KOPT-K1 (cell line): ENCODE measurements around the gene ETV7.

Experiments
- H3K27ac ChIP-seq: fragments of 200-600 bp; sonication (generic); 2 replicates; pipeline ENCODE4 v1.5.1; 2016; ENCODE audit warnings: antibody characterized with exemption, mild to moderate bottlenecking, low read depth, low read length; ENCODE audit not compliant: poor library complexity, severe bottlenecking
- H3K36me3 ChIP-seq: fragments of 200-600 bp; sonication (generic); 2 replicates; pipeline ENCODE4 v1.5.1; 2017; ENCODE audit warnings: antibody characterized with exemption, mild to moderate bottlenecking, low read length, moderate library complexity; ENCODE audit not compliant: insufficient read depth
- H3K9me3 ChIP-seq: fragments of 200-600 bp; sonication (generic); 2 replicates; pipeline ENCODE4 v1.5.1; 2017; ENCODE audit warnings: antibody characterized with exemption, low read length, mild to moderate bottlenecking; ENCODE audit not compliant: insufficient read depth, poor library complexity, severe bottlenecking

The ETV7 gene

DNA sequence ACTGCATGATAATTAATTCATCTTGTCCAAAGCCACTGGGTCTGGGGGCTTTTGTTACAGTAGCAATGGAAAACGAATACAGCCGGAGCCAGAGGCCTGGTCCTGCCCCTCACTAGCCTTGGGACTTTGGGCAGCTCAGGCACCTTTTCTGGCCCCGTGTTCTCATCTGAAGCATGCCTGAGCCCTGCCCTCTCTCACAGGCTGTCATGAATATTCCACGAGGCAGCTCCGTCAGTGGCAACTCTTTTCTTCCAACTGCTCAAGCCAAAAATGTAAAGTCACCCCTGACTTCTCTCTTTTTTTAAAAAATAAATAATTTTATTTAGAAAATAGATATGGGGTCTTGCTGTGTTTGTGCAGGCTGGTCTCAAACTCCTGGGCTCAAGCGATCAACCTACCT, 56.1 kb downstream of the ETV7 start:
- no peaks in the 10 kb centered on the region for H3K9me3 ChIP-seq
- H3K27ac ChIP-seq, result no peak overlapping the region
- H3K36me3 ChIP-seq, result no peaks in the 10 kb centered on the region

DNA sequence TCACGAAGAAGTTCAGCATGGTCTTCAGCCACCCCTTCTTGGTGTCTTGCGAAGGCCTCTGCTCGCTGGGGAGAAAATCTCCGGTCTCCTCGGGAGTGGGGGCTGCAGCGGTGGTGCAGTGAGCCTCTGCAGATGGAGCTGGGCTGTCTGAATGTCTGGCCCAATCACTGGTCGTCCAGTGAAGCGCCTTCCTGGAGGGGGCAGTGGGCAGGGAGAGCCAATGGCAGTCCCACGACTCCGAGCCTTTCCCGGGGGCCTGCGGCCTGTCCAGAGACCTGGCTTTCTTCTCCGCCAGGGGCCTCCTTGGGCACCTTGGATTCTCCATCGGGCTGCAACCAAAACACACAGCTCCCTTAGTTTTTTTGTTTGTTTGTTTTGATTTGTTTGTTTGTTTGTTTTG, 57.1 kb downstream of the ETV7 start:
- Histone ChIP-seq H3K27ac (no peak overlapping the region), H3K36me3 (no peaks in the 10 kb centered on the region), H3K9me3 (no peaks in the 10 kb centered on the region)

DNA sequence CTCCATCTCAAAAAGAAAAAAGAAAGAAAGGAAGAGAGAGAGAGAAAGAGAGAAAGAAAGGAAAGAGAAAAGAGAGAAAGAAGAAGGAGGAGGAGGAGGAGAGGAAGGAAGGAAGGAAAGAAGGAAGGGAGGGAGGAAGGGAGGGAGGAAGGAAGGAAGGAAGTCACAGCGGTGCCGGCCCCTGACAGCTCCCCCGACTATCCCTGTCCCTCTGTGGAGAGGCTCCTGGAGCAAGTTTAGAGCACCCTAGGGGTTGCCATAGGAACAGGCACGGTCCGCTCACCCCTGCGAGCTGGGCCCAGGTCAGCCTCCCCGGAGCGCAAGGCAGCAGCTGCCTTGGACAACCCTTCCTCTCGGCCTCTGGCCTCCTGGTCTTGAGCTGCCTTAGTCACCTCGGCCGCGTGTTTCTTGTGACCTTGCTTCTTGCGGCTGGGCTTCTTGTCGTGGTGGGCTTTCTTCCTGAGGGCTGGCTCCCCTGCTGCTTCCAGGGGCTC, 57.6 kb downstream of the ETV7 start:
- Histone ChIP-seq H3K27ac (no peak overlapping the region), H3K9me3 (no peaks in the 10 kb centered on the region), H3K36me3 (no peaks in the 10 kb centered on the region)

DNA sequence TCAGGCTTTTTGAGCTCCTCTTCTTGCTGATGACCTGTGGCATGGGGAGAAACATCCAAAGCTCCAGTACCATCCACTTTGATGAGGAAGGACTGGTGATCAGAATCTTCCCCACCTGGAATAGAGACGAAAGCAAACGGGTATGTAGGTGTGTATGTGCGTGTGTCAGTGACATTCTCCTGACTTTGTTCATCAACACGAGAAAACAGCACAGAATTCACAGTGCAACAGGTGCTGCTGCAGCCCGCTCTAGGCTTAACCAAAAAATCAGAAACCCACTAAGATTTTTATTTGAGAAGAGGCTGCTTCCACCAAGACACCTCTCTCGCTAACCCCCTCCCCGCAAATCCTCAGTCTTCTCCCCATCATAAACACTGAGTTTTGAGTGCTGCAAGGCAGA, 58.9 kb downstream of the ETV7 start:
- Histone ChIP-seq H3K27ac (no peak overlapping the region), H3K9me3 (no peaks in the 10 kb centered on the region), H3K36me3 (no peaks in the 10 kb centered on the region)

DNA sequence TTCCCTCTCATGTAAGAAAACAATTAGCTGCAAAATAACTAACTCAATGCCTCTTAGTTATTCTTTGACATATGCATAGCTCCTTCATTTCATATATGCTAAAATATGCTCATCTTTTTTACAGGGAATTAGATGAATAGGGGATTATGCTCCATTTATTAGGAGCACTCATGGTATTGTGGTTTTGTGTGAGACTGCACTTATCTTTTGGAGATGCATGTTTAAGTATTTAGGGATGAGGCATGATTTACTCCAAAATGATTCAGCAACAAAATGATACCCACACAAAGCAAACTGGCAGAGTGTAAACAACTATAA, 59.6 kb downstream of the ETV7 start:
- Histone ChIP-seq H3K36me3 (no peaks in the 10 kb centered on the region), H3K27ac (no peak overlapping the region), H3K9me3 (no peaks in the 10 kb centered on the region)

DNA sequence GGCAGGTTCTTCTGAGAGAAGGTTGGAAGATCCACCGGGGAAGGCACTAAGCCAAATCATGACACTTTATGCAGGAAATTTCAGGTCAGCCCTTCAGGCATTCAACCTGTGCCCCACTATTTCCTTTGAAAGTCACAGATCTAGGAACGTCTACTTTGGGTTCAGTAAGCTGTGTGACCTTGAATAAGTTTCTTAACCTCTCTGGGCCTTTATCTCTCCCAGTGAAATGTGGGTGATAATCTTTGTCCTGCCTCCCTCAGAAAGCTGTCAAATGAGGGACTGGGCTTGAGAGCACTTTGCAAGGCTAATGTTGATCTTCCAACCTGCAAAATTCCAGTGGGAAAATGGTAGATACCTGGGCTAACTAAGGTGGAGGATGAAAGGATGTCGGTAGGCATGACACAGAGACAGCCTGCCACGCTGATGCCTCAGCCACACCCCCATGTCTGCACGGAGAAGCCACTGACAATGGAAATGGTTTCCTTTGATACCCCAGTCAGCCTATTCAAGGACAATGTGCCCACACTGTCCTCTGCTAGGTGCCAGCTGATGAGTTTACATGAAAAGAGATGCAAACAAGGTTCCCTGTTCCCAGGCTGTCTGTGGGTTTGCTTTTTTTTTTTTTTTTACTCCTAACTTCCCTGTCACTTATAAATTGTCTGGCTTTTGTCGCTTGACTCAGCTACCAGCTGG, 60.1 kb downstream of the ETV7 start:
- Histone ChIP-seq H3K36me3 (no peaks in the 10 kb centered on the region), H3K27ac (no peak overlapping the region), H3K9me3 (no peaks in the 10 kb centered on the region)

DNA sequence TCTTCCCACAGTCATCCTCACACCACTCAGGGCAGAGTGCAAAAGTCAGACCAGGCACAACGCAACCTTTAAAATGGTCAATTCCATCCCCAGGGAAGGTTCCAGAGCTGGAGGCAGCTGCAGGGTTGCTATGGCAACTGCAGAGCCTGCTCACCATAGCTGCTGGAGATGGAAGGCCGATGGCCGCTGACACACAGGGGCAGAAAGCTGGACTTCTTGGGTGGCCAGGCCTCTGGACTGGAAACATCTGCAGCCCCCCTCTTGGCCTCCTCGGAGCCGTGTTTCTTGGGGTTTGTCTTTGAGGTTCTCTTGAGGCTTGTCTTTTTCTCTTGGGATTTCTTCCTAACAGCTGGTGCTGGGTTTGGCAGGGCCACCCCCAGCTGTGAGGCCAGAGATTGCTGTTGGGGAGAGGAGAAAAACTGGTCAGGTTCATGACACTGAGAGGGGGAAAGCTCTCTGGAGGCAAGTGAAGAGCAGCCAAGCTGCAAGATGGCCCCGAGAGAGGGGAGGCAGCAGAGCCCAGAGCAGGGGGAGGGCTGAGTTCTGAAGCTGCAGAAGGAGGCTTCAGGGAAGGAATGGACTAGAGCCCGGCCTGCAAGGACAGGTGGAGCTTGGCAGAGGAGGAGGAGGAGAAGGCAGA, 61.0 kb downstream of the ETV7 start:
- H3K27ac ChIP-seq, result no peak overlapping the region
- H3K36me3 ChIP-seq, result no peaks in the 10 kb centered on the region
- no peaks in the 10 kb centered on the region for H3K9me3 ChIP-seq

DNA sequence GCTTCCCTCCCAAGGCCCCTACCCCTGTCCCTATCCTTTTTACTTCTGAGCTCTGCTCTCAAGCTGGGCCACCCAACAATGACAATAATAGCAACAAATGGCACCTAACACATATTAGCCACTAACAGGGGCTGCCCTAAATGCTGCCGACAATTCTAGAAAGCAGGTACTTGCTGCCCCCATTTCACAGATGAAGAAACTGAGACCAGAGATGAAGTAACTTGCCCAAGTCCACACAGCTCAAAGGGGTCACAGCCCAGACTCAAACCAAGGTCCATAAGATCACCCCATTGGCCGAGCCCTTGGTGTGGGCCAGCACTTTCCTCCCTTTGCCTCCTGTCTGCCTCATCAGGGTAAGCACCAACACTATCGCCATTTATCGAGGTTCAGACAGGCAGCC, 62.8 kb downstream of the ETV7 start:
- Histone ChIP-seq H3K9me3 (no peaks in the 10 kb centered on the region), H3K36me3 (no peaks in the 10 kb centered on the region), H3K27ac (no peak overlapping the region)

DNA sequence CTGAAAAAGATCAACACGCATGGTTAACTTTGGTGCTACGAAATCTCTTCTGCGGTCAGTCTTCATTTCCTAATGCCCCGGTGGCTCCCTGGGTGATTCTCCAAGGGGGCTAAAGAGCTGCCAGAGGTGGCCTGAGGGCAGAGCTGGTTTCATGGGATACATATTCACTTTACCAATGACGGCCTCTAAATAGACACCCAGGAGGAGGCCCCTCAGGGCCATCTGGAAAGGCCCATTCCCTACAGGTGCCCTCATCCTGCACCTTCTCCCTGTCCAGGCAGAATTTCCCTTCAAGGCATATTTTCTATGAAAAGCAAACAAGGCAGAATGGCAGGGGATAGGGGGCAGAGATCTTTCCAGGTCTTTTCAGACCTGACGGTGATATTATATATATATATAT, 63.3 kb downstream of the ETV7 start:
- H3K27ac ChIP-seq, result no peak overlapping the region
- no peaks in the 10 kb centered on the region for H3K36me3 ChIP-seq

DNA sequence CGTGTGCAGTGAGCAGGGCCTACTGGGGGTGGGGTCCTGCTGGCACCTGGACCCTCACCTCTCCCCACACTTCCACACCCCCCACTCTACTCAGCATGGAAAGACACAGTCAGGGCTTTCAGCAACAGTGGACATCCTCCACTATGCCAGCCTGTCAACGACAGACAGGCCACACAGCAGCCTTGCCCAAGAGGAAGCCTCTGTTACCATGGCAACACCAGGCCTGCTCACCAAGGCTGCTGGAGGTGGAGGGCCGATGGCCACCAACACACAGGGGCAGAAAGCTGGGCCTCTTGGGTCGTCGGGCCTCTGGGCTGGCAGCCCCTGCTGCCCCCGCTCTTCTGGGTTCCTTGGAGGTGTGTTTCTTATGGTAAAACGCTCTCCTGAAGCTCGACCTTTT, 64.4 kb downstream of the ETV7 start:
- Histone ChIP-seq H3K36me3 (no peaks in the 10 kb centered on the region), H3K27ac (no peak overlapping the region), H3K9me3 (no peaks in the 10 kb centered on the region)

More for the DNA sequence above, 63.3 kb downstream of the ETV7 start:
- H3K9me3 ChIP-seq, result no peaks in the 10 kb centered on the region

DNA sequence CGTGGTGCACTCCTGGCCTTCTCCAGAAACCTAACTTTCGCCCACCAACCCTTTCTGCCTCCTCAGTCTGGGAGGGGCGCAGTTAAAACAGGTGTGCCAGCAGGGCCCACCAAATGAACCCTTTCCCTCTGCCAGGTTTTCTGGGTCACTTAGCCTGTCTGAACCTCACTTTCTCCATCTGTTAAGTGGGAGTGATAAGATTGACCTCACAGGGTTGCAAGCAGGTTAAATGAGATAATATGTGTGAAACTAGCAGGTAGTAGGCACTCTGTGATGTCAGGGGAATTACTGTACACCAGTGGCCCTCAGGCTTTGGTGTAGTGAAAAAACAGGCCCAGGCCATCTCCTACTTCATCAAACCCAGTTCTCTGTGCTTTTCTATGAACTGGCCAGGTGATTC, 64.9 kb downstream of the ETV7 start:
- Histone ChIP-seq H3K9me3 (no peaks in the 10 kb centered on the region), H3K27ac (no peak overlapping the region)

DNA sequence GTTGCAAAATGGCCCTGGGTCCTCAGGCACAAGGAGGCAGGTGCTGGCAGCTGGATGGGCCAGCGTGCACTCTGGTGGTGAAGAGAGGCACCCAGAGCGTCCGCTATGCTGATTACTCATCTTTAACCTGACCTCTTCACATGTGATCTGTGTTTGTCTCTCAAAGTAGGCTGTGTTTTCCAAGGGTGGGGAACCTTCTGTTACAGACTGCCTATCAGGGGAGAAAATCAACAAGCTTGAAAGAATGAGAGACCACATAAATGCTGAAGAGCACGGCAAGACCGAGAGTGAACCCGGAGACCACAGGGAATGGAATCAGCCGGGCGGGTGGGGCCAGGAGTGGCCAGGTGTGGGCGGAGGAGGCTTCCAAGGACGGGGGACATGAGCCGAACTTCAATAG, 67.0 kb downstream of the ETV7 start:
- no peak overlapping the region for H3K27ac ChIP-seq

More for the DNA sequence above, 64.9 kb downstream of the ETV7 start:
- no peaks in the 10 kb centered on the region for H3K36me3 ChIP-seq

DNA sequence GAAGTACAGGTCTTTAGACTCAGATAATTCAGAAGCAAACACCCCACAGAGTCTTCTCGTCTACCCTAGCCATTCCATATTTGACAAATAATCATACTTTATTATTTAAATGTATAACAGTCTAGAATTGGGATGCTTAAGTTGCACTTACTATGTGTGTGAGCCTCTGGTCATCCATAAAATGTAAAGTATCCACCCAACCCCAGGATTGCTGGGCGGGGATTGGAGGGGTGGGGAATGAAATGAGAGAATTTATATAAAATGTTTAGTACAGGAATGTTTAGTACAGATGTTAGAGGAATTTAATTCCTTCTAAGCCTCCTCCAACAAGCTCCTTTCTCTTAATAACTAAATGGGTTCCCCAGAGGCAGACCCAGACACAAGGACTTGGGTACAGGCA, 67.6 kb downstream of the ETV7 start:
- Histone ChIP-seq H3K36me3 (no peaks in the 10 kb centered on the region), H3K9me3 (no peaks in the 10 kb centered on the region), H3K27ac (no peak overlapping the region)

More for the DNA sequence above, 67.0 kb downstream of the ETV7 start:
- Histone ChIP-seq H3K36me3 (no peaks in the 10 kb centered on the region), H3K9me3 (no peaks in the 10 kb centered on the region)

DNA sequence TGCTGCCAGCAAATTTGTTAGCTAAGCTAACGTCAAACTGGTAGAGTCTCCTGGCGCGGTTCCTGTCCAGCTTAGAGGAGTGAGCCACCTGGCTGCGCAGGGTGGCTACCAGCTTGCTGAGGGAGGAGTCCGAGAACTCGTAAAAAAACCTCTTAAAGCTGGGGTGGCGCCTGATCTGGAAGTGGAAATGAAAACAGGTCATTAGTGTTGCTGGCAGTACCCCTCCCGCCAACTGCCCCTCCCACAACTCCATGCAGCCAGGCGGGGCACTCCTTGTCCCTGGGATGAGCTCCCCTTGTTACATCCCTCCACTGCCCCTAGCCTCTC, 68.1 kb downstream of the ETV7 start:
- Histone ChIP-seq H3K9me3 (no peaks in the 10 kb centered on the region), H3K27ac (no peak overlapping the region), H3K36me3 (no peaks in the 10 kb centered on the region)

DNA sequence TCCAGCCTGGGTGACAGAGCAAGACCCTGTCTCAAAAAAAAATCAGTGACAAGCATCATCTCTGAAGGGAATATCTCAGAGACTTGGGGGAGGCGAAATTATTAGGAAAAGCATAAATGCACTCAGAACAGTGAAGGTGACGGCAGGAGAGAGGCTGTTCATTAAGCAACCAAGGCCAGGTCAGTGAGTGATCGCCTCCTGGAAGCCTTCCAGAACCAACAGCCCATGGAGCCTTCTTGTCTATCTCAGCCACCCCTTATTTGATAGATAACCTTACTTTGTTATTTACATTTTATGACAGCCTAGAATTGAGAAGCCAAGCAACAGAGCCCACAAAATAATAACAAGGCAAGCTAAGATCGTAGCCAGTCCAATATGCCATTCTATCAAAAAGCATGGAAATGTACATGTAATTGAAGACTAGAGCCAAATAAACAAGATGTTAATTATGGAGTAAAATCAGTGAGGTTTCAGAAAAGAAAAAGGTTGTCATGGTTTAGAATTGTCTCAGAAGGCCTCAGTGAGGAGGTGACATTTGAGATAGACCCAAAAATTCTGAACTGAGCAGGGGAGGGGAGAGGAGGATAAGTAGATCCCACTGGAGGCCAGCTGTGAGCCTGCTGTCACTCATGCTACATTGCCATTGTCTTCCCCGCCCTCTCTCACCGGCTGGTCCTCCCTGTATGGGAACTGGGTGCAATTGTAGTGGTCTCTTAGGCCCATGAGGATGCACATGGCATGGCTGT, 68.6 kb downstream of the ETV7 start:
- H3K27ac ChIP-seq, result no peak overlapping the region
- no peaks in the 10 kb centered on the region for H3K9me3 ChIP-seq
- no peaks in the 10 kb centered on the region for H3K36me3 ChIP-seq

DNA sequence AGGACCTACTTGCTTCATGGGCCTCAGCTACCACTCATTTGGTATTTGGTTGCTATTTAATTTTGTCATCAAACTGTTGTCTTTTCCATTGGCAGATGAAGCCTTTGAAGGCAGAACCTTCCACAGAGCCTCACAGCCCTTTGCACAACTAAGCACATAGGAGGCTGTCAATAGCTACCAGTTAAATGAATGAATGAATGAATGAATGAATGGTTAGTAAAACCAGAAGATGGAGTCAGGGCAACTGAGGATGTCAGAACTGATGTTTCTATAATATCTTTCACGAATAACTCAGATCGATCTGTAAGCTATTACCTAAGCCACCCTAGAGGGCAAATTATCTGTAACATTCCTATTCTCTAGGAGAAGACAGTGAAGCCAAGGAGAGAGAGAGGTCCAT, 69.8 kb downstream of the ETV7 start:
- no peaks in the 10 kb centered on the region for H3K9me3 ChIP-seq
- H3K36me3 ChIP-seq, result no peaks in the 10 kb centered on the region
- H3K27ac ChIP-seq, result no peak overlapping the region
